Endothelial cell of umbilical vein (primary cell): ENCODE results near the gene DNAL1.

Experiments used
- CTCF ChIP-seq, 2 donors: IDR thresholded peaks; 1 replicate in 1 of 2; 2 replicates in 1 of 2; pipeline ENCODE4 v1.5.1; 2011; ENCODE audit warnings: low read length in 2 of 2, mild to moderate bottlenecking in 2 of 2, moderate library complexity in 2 of 2, control low read depth in 1 of 2, inconsistent platforms in 1 of 2, low read depth in 1 of 2; ENCODE audit not compliant: insufficient read depth in 1 of 2; ENCODE audit errors: extremely low read depth in 1 of 2
- POLR2A ChIP-seq: IDR thresholded peaks from 2 replicates; pipeline ENCODE4 v1.6.1; 2012; ENCODE audit warnings: low read depth, mild to moderate bottlenecking, control low read depth, low read length
- POLR2AphosphoS5 ChIP-seq: IDR thresholded peaks from 2 replicates; pipeline ENCODE4 v1.6.1; 2012; ENCODE audit warnings: low read depth, mild to moderate bottlenecking, control low read depth, low read length, moderate library complexity; ENCODE audit not compliant: insufficient read depth

DNA sequence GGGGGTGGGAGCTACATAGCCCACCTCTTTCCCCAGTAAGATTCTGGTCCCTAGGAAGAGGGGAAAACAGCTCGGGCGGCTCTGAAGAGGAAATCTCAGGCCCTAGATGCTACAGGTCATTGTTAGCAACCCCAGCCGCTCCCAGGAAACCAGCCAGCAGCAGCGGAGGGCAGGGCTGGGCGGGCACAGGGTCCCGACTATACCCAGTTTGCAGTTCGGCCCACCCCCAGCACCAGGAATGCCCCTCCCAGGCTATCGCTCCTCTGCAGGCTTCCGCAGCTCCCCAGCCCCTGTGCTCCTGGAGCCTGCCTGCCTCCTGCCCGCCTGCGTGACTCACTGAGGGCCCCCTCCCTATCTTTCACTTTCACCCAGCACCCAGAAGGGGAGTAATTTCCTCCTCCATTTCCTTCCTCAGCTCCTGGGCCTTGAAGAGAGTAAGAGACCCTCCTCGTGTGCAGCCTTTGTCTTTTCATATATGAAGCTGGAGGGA is 96.6 kb downstream of the DNAL1 start:
- no peak for TF ChIP-seq CTCF (IDR thresholded peaks at IDR 0.05; ENCODE audit: extremely low read depth in 1 of 2, insufficient read depth in 1 of 2, low read depth in 1 of 2, low read length in 2 of 2)
- no peak for TF ChIP-seq POLR2A
- TF ChIP-seq POLR2AphosphoS5: peak; percentile 99
